B cell (primary cell): ENCODE results near the gene DSC3.

ENCODE experiments used
- EZH2 ChIP-seq: IDR thresholded peaks from 2 replicates; pipeline ENCODE4 v1.6.1; 2012; ENCODE audit warnings: borderline replicate concordance, low read depth, mild to moderate bottlenecking, moderate library complexity, low read length; ENCODE audit not compliant: insufficient read depth, poor library complexity, severe bottlenecking
- TF ChIP-seq, protein P1 (sequence below): fragments of 200-600 bp; IDR thresholded peaks from one replicate; pipeline ENCODE4 v1.8.0; 2022; ENCODE audit warnings: antibody characterized with exemption, mild to moderate bottlenecking

DNA sequence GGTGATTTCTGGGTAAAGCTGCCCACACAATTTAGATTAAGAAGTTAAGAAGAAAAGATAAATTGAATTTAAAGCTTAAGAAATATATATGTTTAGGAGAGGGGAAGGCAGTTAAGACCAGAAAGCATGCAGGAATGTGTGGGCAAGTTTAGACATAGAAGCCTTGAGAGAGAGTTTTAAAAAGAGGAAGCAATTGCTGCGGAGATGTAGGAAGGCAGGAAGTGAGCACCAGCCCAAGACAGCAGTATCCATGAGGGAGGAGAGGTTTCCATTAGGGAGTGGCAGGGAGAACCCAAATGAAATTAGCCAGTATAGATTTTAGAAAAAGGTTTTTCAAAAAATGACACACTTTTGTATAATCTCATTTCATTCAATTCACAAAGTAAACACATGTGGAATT, 35.3 kb upstream of the DSC3 start:
- TF ChIP-seq, protein P1, sequence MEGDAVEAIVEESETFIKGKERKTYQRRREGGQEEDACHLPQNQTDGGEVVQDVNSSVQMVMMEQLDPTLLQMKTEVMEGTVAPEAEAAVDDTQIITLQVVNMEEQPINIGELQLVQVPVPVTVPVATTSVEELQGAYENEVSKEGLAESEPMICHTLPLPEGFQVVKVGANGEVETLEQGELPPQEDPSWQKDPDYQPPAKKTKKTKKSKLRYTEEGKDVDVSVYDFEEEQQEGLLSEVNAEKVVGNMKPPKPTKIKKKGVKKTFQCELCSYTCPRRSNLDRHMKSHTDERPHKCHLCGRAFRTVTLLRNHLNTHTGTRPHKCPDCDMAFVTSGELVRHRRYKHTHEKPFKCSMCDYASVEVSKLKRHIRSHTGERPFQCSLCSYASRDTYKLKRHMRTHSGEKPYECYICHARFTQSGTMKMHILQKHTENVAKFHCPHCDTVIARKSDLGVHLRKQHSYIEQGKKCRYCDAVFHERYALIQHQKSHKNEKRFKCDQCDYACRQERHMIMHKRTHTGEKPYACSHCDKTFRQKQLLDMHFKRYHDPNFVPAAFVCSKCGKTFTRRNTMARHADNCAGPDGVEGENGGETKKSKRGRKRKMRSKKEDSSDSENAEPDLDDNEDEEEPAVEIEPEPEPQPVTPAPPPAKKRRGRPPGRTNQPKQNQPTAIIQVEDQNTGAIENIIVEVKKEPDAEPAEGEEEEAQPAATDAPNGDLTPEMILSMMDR = no peak
- no peak for TF ChIP-seq EZH2
